HCEC 1CT (cell line): ENCODE results near the gene AQP2.

Source experiments
- DNase-seq: peaks from one replicate; pipeline ENCODE4 v3.0.0-alpha.2; 2017

The AQP2 gene, protein sequence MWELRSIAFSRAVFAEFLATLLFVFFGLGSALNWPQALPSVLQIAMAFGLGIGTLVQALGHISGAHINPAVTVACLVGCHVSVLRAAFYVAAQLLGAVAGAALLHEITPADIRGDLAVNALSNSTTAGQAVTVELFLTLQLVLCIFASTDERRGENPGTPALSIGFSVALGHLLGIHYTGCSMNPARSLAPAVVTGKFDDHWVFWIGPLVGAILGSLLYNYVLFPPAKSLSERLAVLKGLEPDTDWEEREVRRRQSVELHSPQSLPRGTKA

DNA sequence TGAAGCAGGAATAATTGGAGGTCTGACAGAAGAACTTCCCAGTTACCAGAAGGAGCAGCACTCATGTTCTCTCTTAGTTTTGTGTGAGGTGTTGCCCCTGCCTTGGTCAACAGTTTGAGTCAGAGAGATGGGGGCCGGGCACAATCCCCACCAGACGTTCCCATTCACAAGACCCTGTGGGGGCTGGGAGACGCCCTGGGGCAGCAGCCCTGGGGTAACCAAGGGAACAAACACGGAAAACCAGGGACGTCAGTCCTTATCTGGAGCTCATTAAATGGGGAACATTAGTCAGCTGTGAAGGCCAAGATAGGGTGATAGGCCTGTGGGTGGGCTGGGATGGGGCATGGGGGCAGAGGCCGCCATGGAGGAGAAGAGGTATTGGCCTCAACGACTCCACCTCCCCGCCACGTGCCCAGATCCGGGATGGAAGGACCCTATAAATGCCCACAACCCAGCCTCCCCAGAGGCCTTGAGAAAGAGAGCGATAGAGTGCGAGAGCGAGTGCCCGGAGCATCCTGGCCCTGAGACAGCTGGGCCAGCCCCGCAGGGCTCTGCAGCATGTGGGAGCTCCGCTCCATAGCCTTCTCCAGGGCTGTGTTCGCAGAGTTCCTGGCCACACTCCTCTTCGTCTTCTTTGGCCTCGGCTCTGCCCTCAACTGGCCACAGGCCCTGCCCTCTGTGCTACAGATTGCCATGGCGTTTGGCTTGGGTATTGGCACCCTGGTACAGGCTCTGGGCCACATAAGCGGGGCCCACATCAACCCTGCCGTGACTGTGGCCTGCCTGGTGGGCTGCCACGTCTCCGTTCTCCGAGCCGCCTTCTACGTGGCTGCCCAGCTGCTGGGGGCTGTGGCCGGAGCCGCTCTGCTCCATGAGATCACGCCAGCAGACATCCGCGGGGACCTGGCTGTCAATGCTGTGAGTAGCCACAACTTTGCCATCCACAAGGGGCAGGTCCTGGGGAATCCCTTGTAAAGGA, at the start of gene AQP2:
Gene AQP2 (plus strand): TSS at position 465 of the 979 bp plus-strand sequence. CDS start 94 bp downstream, at position 559.
- no peak for DNase-seq

DNA sequence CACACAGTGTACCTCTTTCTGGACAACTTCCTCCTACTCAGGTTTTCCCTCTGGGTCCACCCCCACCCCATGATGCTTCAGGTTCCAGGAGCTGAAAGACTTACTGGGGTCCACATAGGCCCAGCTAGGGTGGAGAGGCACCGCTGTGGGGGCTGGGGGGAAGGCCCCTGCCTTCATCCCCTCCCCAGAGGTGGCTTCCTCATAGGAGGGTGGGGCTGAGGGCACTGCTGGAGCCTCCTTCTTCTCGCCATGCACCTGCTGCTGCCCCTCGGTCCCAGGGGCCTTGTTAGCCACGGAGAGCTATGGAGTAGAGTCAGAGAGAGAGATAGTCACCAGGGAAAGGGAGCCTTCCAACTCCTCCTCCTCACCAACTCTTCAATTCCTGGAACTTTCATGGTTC, 49.5 kb upstream of the AQP2 start:
- DNase-seq: no peak

DNA sequence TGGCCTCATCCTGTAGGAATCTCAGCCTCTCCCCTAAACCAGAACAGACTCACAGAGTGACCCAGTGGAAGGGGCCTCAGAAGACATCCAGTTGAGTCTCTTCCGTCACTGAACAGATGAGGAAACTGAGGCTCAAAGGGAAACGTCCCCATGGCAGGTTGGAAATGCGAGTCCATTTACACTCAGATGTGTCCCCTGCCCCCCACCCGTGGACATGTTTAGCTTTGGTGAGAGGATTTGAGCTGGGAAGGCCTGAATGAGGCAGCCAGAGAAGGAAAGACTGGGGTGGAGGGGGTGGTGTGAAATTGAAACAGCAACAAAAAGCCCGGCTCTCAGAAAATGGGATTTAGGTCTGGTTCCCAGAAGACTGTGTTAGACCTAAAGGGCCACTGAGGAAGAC, 48.6 kb upstream of the AQP2 start:
- DNase-seq: no peak

DNA sequence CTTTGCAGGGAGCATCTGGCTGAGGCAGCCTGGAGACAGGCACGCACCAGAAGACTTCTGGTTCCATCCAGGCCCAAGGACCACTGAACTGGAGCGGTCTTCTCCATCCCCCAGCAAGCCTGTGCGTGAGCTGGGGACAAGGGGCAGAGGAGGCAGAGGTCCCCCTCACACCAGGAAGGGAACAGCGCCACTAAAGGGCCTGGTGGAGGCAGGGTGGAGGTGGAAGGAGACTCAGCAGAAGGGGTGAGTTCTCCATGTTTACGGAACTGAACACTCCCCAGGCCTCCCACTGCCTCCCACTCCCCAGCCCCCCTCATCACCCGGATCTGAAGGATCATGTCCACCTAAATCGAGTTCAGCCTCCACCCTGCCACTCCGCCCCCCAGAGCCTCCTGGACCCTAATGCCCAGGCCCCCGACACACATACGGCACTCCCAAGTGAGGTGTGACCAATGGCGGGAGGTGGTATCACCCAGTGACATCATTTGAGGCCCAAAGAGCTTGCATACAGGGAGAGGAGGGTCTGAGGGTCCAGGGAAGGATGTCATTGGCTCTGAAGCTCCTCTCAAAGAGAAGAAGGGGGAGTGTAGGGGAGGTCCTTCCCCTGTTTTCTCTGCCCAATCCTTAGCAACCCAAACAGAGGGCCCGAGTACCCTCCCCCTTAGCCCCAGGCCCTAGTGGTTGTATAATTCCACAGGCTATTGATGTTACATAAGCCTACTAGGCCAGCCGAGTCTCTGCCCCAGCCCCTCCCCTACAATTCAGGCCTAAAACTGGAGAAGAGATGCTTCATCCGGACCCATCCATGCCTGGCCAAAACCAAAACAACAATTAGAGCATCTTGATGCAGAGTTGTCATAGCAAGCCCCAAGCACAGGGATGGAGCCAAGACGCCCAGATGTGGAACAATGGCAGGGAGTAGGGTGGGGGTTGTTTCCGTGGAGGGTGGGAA, 47.9 kb upstream of the AQP2 start:
- no peak for DNase-seq

DNA sequence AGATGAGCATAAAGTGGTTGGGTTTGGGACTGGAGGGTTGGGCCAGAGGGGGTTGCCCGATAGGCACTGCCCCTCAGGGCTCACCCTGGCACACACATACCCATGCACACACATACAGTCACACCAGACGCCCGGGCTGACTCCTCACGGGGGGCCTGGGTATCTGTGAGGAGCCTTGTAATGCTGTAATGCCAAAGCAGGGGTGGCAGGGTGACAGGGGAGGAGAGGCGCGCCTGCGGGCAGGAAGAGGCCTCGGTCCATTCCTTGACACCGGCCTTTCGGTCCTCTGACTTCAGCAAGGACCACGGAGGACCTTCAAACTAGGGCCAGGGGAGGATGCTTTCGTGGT, 47.2 kb upstream of the AQP2 start:
- DNase-seq: no peak

DNA sequence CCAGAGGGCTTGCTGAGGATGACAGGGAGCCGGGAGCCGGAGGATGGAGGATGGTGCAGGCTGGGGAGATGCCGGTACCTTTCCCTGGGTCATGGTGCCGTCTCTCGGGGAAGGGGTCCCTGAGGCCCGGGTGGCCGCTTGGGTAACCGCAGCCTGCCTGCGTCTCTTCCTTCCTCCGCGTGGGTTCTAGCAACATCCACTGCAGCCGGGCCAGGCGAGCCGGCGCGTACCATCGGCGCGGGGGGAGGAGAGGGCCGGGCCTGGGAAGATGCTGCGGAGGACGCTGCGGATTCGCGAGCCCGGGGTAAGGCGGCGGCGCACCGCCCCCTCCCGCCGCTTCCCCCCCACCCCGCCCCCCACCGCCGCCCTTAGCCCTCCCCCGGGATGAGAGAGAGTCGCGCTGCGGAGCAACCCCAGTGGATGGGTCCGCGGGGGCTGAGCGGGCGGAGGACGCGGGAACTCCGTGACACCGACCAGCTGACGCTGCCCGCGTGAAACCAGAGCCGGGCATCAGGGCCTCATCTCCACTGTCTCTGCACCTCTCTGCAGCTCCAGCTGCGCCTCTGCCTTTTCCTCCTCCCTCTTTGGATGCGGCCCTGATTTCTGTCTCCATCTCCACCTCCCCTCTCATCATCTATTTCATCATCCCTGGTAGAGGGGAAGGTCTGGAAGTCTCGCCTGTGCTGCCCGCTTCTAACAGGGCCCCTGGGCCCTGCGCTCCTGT, 46.7 kb upstream of the AQP2 start, which contains the start of gene FAIM2:
Gene FAIM2 (minus strand): TSS at position 201 of the 724 bp plus-strand sequence. CDS start 108 bp downstream, at position 93.
- peak; percentile 33 for DNase-seq

DNA sequence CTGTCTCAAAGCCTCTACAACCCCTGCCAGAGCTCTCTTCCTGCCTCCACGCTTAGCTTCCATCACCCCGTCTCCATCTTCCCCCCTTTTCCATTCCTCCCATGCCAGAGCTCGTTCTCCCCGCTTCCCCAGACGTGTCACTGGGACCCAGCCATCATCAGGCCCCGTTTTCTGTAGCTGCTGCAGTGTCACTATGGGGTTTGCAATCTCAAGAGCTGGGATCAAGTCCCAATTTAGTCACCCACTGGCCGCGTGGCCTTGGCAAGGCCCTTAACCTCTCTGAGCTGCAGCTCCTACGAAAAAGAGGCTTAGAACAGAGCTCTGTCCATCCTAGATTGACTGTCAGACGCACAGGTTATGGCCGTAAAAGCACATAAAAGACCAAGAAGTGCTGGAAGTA, 45.9 kb upstream of the AQP2 start:
- no peak for DNase-seq

DNA sequence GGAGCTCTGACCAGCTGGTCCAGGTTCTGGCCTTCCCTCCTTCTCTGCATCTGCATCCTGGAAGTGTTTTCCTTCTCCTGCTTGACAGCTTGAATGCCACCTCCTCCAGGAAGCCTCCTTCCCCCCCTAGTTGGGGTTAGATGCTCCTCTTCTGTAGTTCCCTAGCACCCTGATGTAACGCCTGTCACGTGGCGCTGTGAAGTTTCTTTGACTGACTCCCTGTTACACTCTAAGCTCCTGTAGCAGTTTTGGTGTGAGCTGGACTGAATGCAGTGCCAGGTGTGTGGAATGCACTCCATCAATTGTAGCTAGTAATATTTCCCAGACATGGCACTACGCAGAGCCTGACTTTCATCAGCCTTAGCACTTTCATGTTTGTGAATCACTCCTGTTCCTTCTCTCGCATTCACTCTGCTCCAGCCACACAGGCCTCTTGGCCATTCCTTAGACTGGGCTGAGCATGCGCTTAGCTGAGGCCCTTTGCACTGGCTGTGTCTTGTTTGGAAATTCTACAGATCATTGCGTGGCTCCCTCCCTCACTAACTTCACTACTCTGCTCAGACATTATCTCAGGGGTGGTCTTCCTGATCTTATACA, 44.7 kb upstream of the AQP2 start:
- no peak for DNase-seq

DNA sequence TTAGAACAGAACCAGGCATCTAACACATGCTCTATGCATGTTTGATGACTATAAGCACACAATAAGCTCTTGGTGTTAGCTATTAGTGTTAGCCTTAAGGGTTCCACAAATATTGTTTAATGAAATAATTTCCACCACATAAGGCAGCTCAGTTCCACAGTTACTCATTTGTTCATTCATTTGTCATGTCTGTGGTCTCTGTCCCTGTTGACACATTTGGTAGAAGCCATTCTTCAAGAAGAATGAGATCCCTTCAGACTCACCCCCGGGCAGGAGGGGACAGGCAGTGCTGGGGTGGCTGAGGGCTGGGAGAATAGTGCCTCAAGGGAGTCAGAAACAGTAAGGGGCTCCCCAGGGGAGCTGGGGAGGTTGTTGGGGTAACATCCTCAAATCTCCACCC, 43.2 kb upstream of the AQP2 start:
- DNase-seq: no peak

DNA sequence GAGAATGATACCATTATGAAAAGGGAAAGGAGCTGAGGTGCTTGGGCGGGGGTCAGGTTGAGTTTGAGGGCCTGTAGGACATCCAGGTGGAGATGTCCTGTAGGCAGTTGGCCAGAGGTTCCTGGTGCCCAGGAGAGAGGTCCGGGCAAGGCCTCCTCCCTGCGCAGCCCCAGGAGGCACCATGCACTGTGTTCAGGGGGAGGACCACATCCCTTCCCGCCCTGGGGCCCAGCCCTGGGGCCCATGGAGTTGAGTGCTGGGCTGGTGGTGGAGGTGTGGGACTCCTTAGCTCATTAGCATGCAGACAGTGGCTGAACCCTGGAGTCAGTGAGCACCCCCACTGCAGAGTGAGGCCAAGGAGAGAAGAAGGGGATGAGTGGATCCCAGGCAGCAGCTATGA, 41.2 kb upstream of the AQP2 start:
- no peak for DNase-seq

DNA sequence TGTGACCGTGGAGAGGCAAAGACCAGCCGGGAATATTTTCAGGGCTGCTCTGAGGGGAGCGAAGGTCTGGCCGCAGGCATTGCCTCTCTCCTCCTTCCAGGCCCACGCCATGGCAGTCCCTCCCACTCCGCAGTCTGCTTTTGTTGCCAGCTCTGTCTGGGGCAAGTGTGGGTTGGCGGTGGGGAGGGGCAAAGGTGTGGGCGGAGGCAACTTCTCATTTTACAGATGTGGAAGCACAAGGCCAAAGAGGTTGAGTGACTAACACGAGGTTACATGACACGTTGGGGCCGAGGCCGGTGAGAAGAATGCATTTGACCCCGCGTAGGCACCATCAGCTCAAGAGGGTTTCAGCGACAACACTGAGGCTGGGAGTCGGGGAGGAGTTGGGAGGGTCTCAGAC, 40.7 kb upstream of the AQP2 start:
- DNase-seq: no peak

DNA sequence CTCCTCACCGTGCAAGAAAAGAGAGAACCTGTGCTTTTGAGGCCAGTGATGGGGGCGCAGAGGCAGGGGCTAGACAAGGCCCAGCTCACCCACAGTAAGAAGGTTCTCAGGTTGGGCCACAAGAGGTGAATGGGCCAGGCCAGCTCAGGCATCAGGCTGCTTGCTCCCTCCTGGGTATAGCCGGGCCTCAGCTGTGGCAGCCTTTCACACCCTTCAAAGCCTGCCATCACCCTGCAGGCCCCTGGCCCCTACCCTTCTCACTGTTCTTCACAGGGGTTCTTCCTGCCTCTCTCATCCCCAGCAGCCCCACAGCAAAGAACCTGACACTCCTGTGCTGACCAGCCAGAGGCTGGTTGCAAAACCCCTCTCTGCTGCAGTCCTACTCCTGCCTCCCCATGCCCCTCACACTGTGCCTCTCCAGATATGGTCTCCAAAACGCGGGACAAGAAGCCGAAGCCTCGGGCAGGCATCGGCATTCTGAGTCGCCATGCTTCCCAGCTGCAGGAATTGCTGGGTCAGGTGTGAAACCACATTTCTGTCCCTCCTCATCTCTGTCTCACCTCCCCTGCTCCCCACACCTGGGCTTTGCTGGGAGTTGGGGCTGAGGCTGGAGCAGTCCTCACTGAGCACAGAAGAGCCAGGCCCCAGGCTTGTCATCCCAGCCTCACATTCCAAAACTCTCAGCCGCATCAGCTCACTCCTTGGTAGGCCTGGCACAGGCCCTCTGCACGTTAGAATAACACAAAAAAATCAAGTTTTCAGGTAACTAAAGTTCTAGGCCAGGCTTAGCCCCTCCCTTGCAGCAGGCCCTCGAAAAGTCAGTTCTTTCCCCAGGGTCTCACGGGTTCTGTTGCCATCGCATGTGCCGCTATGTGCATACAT, 40.0 kb upstream of the AQP2 start:
- DNase-seq: no peak

DNA sequence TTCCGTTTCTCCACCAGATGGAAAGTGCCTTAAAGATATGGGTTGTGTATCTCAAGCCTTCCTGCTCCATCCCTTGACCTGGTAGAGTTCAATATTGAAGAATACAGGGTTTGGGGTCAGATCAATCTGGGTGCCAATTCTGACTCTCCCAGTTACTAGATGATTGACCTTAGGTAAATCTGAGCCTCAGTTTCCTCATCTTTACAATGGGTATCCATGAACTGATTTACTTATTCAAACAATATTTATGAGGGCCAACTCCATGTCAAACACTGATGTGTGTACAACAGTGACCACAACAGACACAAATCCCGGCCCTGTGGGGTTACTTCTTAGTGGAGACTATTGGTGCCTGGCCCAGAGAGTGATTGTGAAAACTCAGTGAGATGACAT, 39.3 kb upstream of the AQP2 start:
- no peak for DNase-seq

DNA sequence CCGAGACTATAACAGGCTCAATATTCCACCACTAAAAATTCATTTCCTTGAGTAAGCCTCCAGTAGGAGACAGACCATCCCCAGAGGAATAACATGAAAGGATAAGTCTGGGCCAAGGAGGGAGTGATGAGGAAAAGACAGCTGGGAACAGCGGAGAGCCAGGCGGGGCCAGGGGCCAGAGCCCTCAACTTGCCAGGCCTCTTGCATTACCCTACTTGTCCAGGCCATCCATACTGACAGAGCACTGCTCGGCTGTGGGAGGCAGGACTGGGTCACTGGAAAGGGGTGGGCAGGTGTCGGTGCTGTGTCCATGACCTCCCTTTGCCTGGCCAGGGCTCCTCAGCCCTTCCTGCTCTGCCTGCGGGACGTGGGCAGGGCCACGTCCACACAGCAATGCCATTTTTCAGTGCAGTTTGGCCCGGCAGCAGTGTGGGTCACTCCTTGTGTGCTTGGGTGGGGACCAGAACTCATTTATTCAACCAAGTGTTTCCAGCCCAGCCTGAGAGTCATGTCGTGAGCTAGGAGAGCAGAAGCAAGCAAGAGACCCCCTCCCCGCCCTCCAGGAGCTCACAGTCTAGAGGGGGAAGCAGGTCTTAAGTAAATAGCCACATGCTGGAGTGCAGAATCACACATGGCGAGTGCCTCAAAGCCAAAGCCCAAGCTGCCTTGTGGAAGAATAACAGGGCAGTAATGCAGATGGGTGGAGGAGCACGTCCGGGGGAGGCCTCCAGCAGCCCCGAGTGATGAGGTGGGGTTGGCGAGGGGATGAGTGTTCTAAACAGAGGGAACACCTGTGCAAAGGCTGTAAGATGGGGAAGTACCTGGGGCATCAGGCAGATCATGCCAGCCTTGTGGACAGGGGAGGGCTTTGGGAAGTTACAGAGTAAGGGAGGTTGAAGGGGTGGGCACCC, 37.9 kb upstream of the AQP2 start:
- no peak for DNase-seq

DNA sequence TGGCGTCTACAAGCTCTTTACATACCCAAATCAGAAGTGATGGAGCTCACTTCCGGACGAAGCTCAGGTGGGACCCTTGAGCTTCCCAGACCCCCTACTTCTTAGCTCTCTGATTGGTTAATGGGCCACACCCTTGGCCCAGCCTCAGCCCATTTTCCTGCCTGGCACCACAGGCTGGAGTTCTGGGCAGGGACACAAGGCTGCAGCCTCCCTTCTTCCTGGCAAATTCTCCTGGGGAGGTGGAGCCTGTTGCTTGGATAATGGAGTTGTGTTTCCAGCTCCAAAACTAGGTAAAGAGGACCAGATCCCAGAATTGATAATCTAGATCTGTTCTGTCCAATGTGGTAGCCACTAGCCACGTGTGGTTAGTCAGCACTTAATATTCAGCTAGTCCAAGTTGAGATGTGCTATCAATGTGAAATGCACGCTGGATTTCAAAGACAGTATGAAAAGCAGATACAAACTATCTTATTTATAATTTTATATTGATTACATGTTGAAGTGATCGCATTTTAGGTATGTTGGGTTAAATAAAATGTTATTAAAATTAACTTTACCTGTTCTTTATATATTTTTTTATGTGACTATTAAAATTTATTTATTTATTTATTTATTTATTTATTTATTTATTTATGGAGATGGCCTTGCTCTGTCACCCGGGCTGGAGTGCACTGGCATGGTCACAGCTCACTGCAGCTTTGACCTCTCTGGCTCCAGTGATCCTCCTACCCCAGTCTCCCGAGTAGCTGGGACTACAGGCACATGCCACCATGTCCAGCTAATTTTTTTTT, 34.2 kb upstream of the AQP2 start:
- no peak for DNase-seq

DNA sequence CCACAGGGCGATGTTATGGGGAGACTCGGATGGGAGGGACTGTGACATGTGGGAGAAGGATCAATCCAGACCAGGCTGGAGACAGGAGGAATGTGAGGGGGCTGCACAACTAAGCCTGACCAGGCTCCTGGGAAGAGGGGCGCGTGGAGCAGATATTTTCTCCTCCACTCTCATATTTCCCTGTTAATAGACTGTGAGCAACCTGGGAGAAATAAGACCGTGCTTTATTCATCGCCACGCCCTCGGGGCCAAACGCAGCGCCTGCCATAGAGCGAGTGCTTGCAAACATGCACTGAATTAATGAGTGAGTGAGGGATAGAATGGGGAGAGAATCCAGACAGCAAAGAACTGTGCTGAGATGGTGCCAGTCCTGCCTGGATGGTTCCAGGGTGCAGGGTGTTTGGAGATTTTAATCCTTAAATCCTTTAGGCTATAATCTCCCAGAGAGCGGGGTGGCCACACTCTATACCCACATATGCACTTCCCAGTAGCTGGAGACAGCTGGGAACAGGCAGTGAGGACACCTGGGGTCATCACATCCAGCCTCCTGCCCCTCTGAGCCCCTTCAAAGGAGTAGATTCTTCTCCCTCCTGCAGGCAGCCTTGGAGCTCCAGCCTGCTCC, 33.3 kb upstream of the AQP2 start:
- DNase-seq: no peak

DNA sequence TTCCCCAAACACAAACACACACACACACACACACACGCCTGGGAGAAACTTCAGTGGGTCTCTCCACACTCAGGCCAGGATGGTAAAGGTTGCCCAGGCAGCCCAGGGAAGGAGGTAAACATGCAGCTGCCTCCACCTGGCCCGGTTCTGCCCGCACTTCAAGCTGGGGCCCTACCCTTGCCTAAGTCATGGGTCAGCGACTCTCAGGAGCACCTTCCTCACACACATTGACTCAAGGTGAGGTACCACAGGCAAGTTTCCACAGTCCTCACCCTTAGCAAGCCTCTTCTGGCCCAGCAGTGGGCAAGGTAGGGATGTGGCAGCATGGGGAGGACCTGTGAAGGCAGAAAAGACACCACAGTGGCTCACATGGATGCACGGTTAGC, 32.8 kb upstream of the AQP2 start:
- DNase-seq: no peak

DNA sequence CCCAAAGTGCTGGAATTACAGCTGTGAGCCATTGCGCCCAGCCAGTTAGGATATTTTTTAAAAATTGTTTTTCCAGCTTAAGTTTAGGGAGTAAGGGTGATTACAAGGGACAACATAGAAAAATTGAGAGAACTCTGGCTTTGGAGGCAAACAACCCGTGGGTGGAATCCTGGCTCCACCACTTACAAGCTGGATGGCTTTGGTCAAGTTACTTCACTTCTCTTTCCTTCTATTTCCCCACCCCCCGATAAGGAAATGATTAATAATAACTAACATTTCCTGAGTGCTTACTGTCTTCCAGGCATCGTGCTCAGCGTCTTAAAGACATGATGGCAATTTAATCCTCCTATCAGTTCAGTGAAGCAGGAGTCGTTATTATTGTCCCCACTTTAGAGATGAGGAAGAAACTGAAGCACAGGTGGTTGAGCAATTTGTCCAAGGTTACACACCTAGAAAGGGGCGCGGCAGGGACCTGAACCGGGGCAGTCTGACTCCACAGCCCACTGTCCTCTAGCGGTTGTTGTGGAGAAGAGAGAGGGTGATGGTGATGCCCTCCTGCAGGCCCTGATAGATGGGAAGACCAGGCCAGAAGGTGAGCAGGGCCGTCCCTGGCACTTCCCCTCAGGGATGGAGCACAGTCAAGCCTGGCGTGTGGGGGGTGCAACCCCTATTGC, 30.2 kb upstream of the AQP2 start:
- DNase-seq: peak; percentile 68
